NB4 (cell line): ENCODE measurements around the gene DAPL1.

ENCODE experiments used
- CTCF ChIP-seq: IDR thresholded peaks from one replicate; pipeline ENCODE4 v1.5.1; 2012; ENCODE audit warnings: low read depth, low read length
- MAX ChIP-seq: IDR thresholded peaks from 2 replicates; pipeline ENCODE4 v1.6.1; 2011; ENCODE audit warnings: low read depth, low read length
- MYC ChIP-seq: IDR thresholded peaks from 2 replicates; pipeline ENCODE4 v1.6.1; 2011; ENCODE audit warnings: low read depth, low read length
- POLR2A ChIP-seq: IDR thresholded peaks from 2 replicates; pipeline ENCODE4 v1.6.1; 2011; ENCODE audit warnings: mild to moderate bottlenecking; ENCODE audit not compliant: insufficient read length; ENCODE audit errors: extremely low read depth

- TF ChIP-seq CTCF (no peak), POLR2A (no peak), MYC (no peak), MAX (no peak)
These were observed 32.8 kb upstream of the DAPL1 start for GRCh38 chr2:158762336-158762735.
